ENCODE data around the gene RPS6KA5.
"Not testable (repeated sequence)": the region's sequence is repeated elsewhere in the genome, so short reads cannot be mapped to it uniquely, and the experiment has no call there.

Gene RPS6KA5

GRCh38 chr14:91060351-91061055 is at the start of gene RPS6KA5:
Gene RPS6KA5 (minus strand): TSS chr14:91060641. CDS start chr14:91060434, 207 bp downstream.
- DNase-seq (ENCODE audit: low read depth in 3 of 3) = peak; percentile 97 to 100 (median 100)

GRCh38 chr14:91108941-91109611 is 48.6 kb upstream of the RPS6KA5 start:
- DNase-seq (ENCODE audit: low read depth in 3 of 3) = no peak

- DNase-seq (ENCODE audit: low read depth in 3 of 3) = no peak
These were observed 42.7 kb upstream of the RPS6KA5 start for GRCh38 chr14:91103116-91103515.

- DNase-seq (ENCODE audit: low read depth in 3 of 3) = no peak
These were observed 39.7 kb upstream of the RPS6KA5 start for GRCh38 chr14:91100102-91100501.

- no peak for DNase-seq (ENCODE audit: low read depth in 3 of 3)
These were observed 38.1 kb upstream of the RPS6KA5 start for GRCh38 chr14:91098591-91098990.

GRCh38 chr14:91097657-91098056 is 37.2 kb upstream of the RPS6KA5 start:
- DNase-seq (ENCODE audit: low read depth in 3 of 3) = not testable (repeated sequence)

- no peak for DNase-seq (ENCODE audit: low read depth in 3 of 3)
These were observed 34.7 kb upstream of the RPS6KA5 start for GRCh38 chr14:91095178-91095577.

- DNase-seq (ENCODE audit: low read depth in 3 of 3) = no peak
These were observed 34.3 kb upstream of the RPS6KA5 start for GRCh38 chr14:91094772-91095171.

GRCh38 chr14:91093743-91094472 is 33.5 kb upstream of the RPS6KA5 start:
- not testable (repeated sequence) for DNase-seq (ENCODE audit: low read depth in 3 of 3)

- DNase-seq (ENCODE audit: low read depth in 3 of 3) = no peak
These were observed 31.6 kb upstream of the RPS6KA5 start for GRCh38 chr14:91092073-91092472.

- DNase-seq (ENCODE audit: low read depth in 3 of 3) = no peak
These were observed 30.3 kb upstream of the RPS6KA5 start for GRCh38 chr14:91090743-91091142.

- no peak for DNase-seq (ENCODE audit: low read depth in 3 of 3)
These were observed 29.6 kb upstream of the RPS6KA5 start for GRCh38 chr14:91089958-91090535.

- no peak for DNase-seq (ENCODE audit: low read depth in 3 of 3)
These were observed 28.3 kb upstream of the RPS6KA5 start for GRCh38 chr14:91088585-91089235.

GRCh38 chr14:91087470-91087869 is 27.0 kb upstream of the RPS6KA5 start:
- not testable (repeated sequence) for DNase-seq (ENCODE audit: low read depth in 3 of 3)

- no peak for DNase-seq (ENCODE audit: low read depth in 3 of 3)
These were observed 24.1 kb upstream of the RPS6KA5 start for GRCh38 chr14:91084516-91084915.

GRCh38 chr14:91082282-91082681 is 21.8 kb upstream of the RPS6KA5 start:
- DNase-seq (ENCODE audit: low read depth in 3 of 3) = no peak

GRCh38 chr14:91080071-91080470 is 19.6 kb upstream of the RPS6KA5 start:
- no peak for DNase-seq (ENCODE audit: low read depth in 3 of 3)

- peak in 1 of 3 experiments; percentile 21 for DNase-seq (ENCODE audit: low read depth in 3 of 3)
These were observed 17.8 kb upstream of the RPS6KA5 start for GRCh38 chr14:91078095-91078737.

- DNase-seq (ENCODE audit: low read depth in 3 of 3) = no peak
These were observed 15.1 kb upstream of the RPS6KA5 start for GRCh38 chr14:91075553-91075952.

GRCh38 chr14:91070572-91070971 is 10.1 kb upstream of the RPS6KA5 start:
- DNase-seq (ENCODE audit: low read depth in 3 of 3) = no peak

GRCh38 chr14:91068642-91069041 is 8.2 kb upstream of the RPS6KA5 start:
- DNase-seq (ENCODE audit: low read depth in 3 of 3) = no peak

All from stimulated activated CD4-positive, alpha-beta T cell treated with anti-CD3 and anti-CD28 coated beads, TNF-alpha, amount 100 ng/mL, for 4 hours (primary cell).